Measurements from ENCODE around the gene UCK2. TPM values are rescaled to one million over a fixed set of nuclear protein-coding genes. Genes with fewer than 3 reads are reported as not detected.
A peak's percentile ranks its signal among the peaks of the same experiment; 100 is the strongest.

UCK2 gene
- total and polyA plus RNA-seq, 7 experiments from 2014 or later: 0.89 to 32.7 (median 1.2) TPM

DNA sequence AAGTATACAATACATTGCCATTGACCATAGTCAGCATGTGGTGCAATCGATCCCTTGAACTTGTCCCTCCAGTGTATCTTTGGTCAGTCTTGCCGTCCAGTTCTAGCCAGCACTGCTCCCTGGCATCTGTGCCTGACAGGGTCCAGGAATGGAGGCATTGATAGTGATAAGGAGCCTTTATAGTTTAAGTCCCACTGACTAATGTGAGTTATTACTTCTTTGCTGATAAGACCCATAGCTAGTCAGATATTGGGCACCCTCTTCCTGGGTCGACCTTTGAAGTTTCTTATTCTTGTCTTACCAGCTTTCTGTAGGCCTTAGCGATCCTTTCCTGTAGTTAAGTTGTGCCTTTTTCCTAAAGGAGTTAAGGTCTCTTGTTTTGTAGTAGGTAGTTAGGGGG, 13.0 kb downstream of the UCK2 start:
- Histone ChIP-seq H3K36me3 (ENCODE audit: control insufficient read depth in 2 of 3, insufficient read depth in 3 of 3, low read length in 3 of 3) (no peaks in the 10 kb centered on the region), H3K27me3 (ENCODE audit: control insufficient read depth in 2 of 2, insufficient read depth in 2 of 2, low read length in 2 of 2) (no peaks in the 10 kb centered on the region), H3K27ac (ENCODE audit: low read depth, low read length) (no peak overlapping the region), H3K4me1 (ENCODE audit: control insufficient read depth in 2 of 2, insufficient read depth in 2 of 2, low read length in 2 of 2) (peaks cover 7 to 13% of the 10 kb centered on the region in 2 donors), H3K4me3 (ENCODE audit: low read length) (no peak overlapping the region), H3K9me3 (ENCODE audit: control insufficient read depth in 2 of 3, low read length in 3 of 3) (no peaks in the 10 kb centered on the region)
- peaks cover 15 to 48% (median 21%) of the 10 kb centered on the region in 7 donors for H3K4me1 Mint-ChIP-seq
- ATAC-seq (no peak), DNase-seq (no peak)
- peak overlapping the region in 1 of 9 donors; percentile 11 for H3K27ac Mint-ChIP-seq
- no peaks in the 10 kb centered on the region for H3K9me3 Mint-ChIP-seq
- intact Hi-C loops (cut with micrococcal nuclease): no loop called here
- ChIA-PET CTCF (no interaction called here), POLR2A (interaction anchor here (0.9 kb wide), 1 partner anchor 12 kb away, joined by 3 read pairs; no protein-coding TSS in a partner anchor)
- peaks cover 0 to 7% (median 0%) of the 10 kb centered on the region in 5 donors for H3K36me3 Mint-ChIP-seq
- peaks cover 0 to 5% (median 0%) of the 10 kb centered on the region in 5 donors for H3K27me3 Mint-ChIP-seq
- no peak overlapping the region for H3K4me3 Mint-ChIP-seq

DNA sequence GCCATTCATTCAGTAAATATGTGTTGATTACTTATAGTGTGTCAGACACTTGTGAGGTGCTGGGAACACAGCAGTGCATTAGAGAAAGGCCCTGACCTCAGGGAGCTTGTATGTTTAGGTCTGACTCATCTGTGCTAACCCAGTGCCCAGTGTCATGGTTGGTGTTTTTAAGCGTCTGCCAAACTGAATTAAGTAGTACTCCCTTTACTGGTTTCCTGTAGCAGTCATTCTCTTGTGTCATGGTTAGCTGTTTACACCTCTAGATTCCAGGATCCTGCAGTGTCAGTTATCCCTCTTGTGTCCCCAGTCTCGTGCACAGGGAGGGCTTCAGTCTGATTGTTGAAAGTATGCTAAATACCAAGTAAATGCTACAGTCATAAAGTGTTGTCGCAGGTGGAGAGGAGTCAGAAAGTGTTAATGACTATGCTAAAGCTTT, 14.2 kb downstream of the UCK2 start:
- H3K9me3 ChIP-seq (ENCODE audit: control insufficient read depth in 2 of 3, low read length in 3 of 3): no peaks in the 10 kb centered on the region
- H3K4me3 ChIP-seq (ENCODE audit: low read length): no peak overlapping the region
- H3K27me3 ChIP-seq (ENCODE audit: control insufficient read depth in 2 of 2, insufficient read depth in 2 of 2, low read length in 2 of 2): no peaks in the 10 kb centered on the region
- H3K27ac ChIP-seq (ENCODE audit: low read depth, low read length): no peak overlapping the region
- ChIA-PET CTCF (interaction anchor here (0.6 kb wide), 1 partner anchor 163 kb away, joined by 4 read pairs; no protein-coding TSS in a partner anchor), POLR2A (interaction anchor here (0.6 to 0.9 kb wide), 3 partner anchors 9 to 188 kb away, joined by 3 to 5 read pairs (median 3); no protein-coding TSS in a partner anchor)
- no peak for ATAC-seq
- no peaks in the 10 kb centered on the region for H3K36me3 ChIP-seq (ENCODE audit: control insufficient read depth in 2 of 3, insufficient read depth in 3 of 3, low read length in 3 of 3)
- peaks cover 7 to 13% of the 10 kb centered on the region in 2 donors for H3K4me1 ChIP-seq (ENCODE audit: control insufficient read depth in 2 of 2, insufficient read depth in 2 of 2, low read length in 2 of 2)
- Mint-ChIP-seq H3K36me3 (peaks cover 0 to 7% (median 0%) of the 10 kb centered on the region in 5 donors), H3K4me1 (peaks cover 15 to 56% (median 21%) of the 10 kb centered on the region in 7 donors), H3K4me3 (no peak overlapping the region), H3K9me3 (no peaks in the 10 kb centered on the region), H3K27me3 (peaks cover 0 to 5% (median 0%) of the 10 kb centered on the region in 5 donors), H3K27ac (no peak overlapping the region)
- DNase-seq: no peak
- intact Hi-C loops (cut with micrococcal nuclease): no loop called here

DNA sequence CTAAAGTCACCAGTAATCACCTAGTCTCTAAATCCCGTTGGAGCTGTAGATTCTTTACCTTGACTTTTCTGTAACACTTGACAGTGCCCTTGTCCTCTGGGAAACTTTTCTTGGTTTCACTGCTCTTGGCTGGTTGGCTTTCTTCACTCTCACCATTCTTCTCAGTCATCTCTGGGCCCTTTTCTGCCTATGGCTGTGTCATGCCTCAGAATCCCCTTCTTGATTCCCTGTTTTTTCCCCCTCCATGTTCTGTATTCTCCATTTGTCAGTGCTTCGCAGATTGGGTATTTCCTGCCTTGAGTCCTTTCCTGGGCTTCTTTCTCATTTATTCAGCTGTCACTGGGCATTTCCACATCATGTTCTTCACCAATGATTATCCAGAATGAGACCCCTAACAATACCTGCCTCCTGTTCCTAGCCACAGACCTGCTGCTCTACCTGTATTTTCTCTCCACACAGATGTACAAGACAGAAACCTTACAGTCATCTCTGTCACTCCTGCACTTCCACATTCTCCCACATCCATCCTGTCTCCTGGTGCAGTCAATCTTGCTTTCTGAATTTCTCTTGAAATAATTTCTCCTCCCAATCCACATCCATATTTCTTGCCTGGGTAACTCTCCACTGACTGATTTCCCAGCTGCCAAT, 14.7 kb downstream of the UCK2 start:
- CTCF ChIA-PET: interaction anchor here (0.6 kb wide), 1 partner anchor 164 kb away, joined by 4 read pairs; no protein-coding TSS in a partner anchor
- no peak overlapping the region for H3K4me3 ChIP-seq (ENCODE audit: low read length)

DNA sequence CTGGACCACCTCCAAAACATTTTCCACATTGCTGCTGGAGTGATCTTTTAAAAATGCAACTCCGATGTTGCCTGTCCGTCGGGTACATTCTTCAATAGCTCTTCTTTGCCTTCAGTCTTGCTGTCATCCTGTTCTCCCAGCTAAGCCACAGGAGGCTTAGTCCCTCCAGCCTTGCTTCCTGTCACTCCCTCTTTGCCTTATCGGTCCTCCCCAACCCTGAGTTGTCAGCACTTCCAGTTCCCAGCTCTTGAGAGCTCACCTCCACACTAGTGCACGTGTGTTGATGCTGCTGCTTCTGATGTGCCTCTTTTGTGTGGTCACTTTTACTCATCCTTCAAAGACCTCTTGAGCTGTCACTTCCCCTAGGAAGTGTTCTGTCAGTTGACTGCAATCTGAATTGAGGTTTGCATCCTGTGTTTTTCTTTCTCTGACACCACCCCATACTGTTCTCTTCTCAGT, 15.3 kb downstream of the UCK2 start:
- H3K36me3 ChIP-seq (ENCODE audit: control insufficient read depth in 2 of 3, insufficient read depth in 3 of 3, low read length in 3 of 3): no peaks in the 10 kb centered on the region
- no peaks in the 10 kb centered on the region for H3K9me3 ChIP-seq (ENCODE audit: control insufficient read depth in 2 of 3, low read length in 3 of 3)
- Mint-ChIP-seq H3K9me3 (no peaks in the 10 kb centered on the region), H3K27ac (peak overlapping the region in 4 of 9 donors; percentile 0 to 15 (median 8)), H3K4me1 (peaks cover 15 to 57% (median 21%) of the 10 kb centered on the region in 7 donors), H3K36me3 (peaks cover 0 to 6% (median 0%) of the 10 kb centered on the region in 5 donors), H3K27me3 (peaks cover 0 to 5% (median 0%) of the 10 kb centered on the region in 5 donors), H3K4me3 (peak overlapping the region in 8 of 10 donors; percentile 2 to 72 (median 28))
- peaks cover 7 to 13% of the 10 kb centered on the region in 2 donors for H3K4me1 ChIP-seq (ENCODE audit: control insufficient read depth in 2 of 2, insufficient read depth in 2 of 2, low read length in 2 of 2)
- intact Hi-C loops (cut with micrococcal nuclease): no loop called here
- ATAC-seq: peak; percentile 54
- peak in 5 of 9 donors; percentile 13 to 47 (median 37) for DNase-seq
- H3K4me3 ChIP-seq (ENCODE audit: low read length): no peak overlapping the region
- ChIA-PET CTCF (no interaction called here), POLR2A (interaction anchor here (0.6 to 0.9 kb wide), 2 partner anchors 13 to 226 kb away, joined by 3 read pairs; no protein-coding TSS in a partner anchor)
- H3K27me3 ChIP-seq (ENCODE audit: control insufficient read depth in 2 of 2, insufficient read depth in 2 of 2, low read length in 2 of 2): no peaks in the 10 kb centered on the region
- no peak overlapping the region for H3K27ac ChIP-seq (ENCODE audit: low read depth, low read length)

More for the DNA sequence above, 14.7 kb downstream of the UCK2 start:
- Histone ChIP-seq H3K9me3 (ENCODE audit: control insufficient read depth in 2 of 3, low read length in 3 of 3) (no peaks in the 10 kb centered on the region), H3K27me3 (ENCODE audit: control insufficient read depth in 2 of 2, insufficient read depth in 2 of 2, low read length in 2 of 2) (no peaks in the 10 kb centered on the region), H3K27ac (ENCODE audit: low read depth, low read length) (no peak overlapping the region), H3K36me3 (ENCODE audit: control insufficient read depth in 2 of 3, insufficient read depth in 3 of 3, low read length in 3 of 3) (no peaks in the 10 kb centered on the region), H3K4me1 (ENCODE audit: control insufficient read depth in 2 of 2, insufficient read depth in 2 of 2, low read length in 2 of 2) (peaks cover 7 to 13% of the 10 kb centered on the region in 2 donors)
- Mint-ChIP-seq H3K27ac (peak overlapping the region in 3 of 9 donors; percentile 3 to 15 (median 13)), H3K27me3 (peaks cover 0 to 5% (median 0%) of the 10 kb centered on the region in 5 donors), H3K9me3 (no peaks in the 10 kb centered on the region), H3K4me3 (peak overlapping the region in 4 of 10 donors; percentile 2 to 72 (median 48)), H3K36me3 (peaks cover 0 to 6% (median 0%) of the 10 kb centered on the region in 5 donors), H3K4me1 (peaks cover 15 to 53% (median 21%) of the 10 kb centered on the region in 7 donors)
- POLR2A ChIA-PET: interaction anchor here (0.9 kb wide), 1 partner anchor 12 kb away, joined by 3 read pairs; no protein-coding TSS in a partner anchor
- DNase-seq (no peak), ATAC-seq (no peak)
- intact Hi-C loops (cut with micrococcal nuclease): no loop called here

DNA sequence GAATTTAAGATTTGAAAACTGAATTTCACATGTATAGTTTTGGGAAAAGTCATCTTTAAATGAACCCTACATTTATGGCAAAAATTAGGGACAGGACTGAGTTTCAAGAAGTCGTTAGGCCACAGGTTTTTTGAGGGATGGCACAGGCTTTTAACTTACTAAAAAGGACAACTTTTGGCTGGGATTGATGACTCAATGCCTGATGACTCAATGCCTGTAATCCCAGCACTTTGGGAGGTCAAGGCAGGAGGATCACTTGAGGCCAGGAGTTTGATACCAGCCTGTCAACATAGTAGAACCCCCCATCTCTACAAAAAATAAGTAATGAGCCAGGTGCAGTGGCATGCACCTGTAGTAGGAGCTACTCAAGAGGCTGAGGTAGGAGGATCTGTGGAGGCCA, 15.9 kb downstream of the UCK2 start:
- intact Hi-C loops (cut with micrococcal nuclease): no loop called here
- no peaks in the 10 kb centered on the region for H3K36me3 ChIP-seq (ENCODE audit: control insufficient read depth in 2 of 3, insufficient read depth in 3 of 3, low read length in 3 of 3)
- DNase-seq: no peak
- POLR2A ChIA-PET: interaction anchor here (0.6 kb wide), 1 partner anchor 226 kb away, joined by 3 read pairs; no protein-coding TSS in a partner anchor
- Mint-ChIP-seq H3K4me1 (peaks cover 15 to 51% (median 21%) of the 10 kb centered on the region in 7 donors), H3K27me3 (peaks cover 0 to 5% (median 0%) of the 10 kb centered on the region in 5 donors), H3K36me3 (no peaks in the 10 kb centered on the region), H3K9me3 (no peaks in the 10 kb centered on the region), H3K4me3 (peak overlapping the region in 2 of 10 donors; percentile 2 to 47), H3K27ac (peak overlapping the region in 2 of 9 donors; percentile 0 to 15)
- peaks cover 7 to 13% of the 10 kb centered on the region in 2 donors for H3K4me1 ChIP-seq (ENCODE audit: control insufficient read depth in 2 of 2, insufficient read depth in 2 of 2, low read length in 2 of 2)
- no peaks in the 10 kb centered on the region for H3K9me3 ChIP-seq (ENCODE audit: control insufficient read depth in 2 of 3, low read length in 3 of 3)
- ATAC-seq: no peak
- H3K4me3 ChIP-seq (ENCODE audit: low read length): no peak overlapping the region
- H3K27me3 ChIP-seq (ENCODE audit: control insufficient read depth in 2 of 2, insufficient read depth in 2 of 2, low read length in 2 of 2): no peaks in the 10 kb centered on the region
- CTCF ChIA-PET: no interaction called here
- H3K27ac ChIP-seq (ENCODE audit: low read depth, low read length): no peak overlapping the region

DNA sequence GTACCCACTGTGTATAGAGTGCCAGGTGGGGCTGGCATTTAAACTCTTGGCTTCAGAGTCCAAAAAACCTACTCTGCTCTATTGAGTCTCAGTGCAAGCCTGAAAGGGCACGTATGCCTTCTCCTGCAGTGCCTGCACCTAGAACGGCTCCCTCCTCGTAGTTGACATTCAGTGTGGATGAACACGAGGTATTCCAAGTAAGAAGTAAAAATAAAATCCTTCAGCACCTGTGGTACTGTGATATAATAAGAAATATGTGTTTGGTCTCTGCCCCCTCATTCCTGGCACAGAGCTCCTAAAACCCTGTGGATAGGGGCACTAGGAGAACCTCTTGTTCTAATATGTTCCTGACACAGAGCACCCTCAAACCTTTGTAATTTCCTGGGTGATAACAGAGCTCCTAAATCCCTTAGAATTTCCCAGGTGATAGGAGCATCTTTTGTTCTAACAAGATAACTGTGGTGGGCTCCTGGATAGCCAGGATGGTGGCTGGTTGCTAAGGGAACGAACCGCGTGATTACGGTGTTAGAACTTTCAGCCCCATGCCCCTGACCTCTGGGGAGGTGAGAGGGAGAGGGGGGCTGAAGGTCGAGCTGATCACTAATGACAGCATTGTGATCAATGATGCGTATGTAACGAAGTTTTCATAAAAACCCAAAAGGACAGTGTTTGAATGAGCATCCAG, 16.8 kb downstream of the UCK2 start:
- ChIA-PET POLR2A (no interaction called here), CTCF (no interaction called here)
- no peak overlapping the region for H3K4me3 ChIP-seq (ENCODE audit: low read length)
- ATAC-seq (no peak), DNase-seq (no peak)
- H3K36me3 Mint-ChIP-seq: peaks cover 0 to 3% (median 0%) of the 10 kb centered on the region in 5 donors
- no peak overlapping the region for H3K27ac Mint-ChIP-seq
- peaks cover 15 to 50% (median 21%) of the 10 kb centered on the region in 7 donors for H3K4me1 Mint-ChIP-seq
- intact Hi-C loops (cut with micrococcal nuclease): no loop called here
- H3K27me3 Mint-ChIP-seq: peaks cover 0 to 9% (median 0%) of the 10 kb centered on the region in 5 donors
- H3K4me3 Mint-ChIP-seq: no peak overlapping the region
- no peaks in the 10 kb centered on the region for H3K9me3 Mint-ChIP-seq
- peaks cover 7 to 13% of the 10 kb centered on the region in 2 donors for H3K4me1 ChIP-seq (ENCODE audit: control insufficient read depth in 2 of 2, insufficient read depth in 2 of 2, low read length in 2 of 2)
- H3K27ac ChIP-seq (ENCODE audit: low read depth, low read length): no peak overlapping the region
- H3K9me3 ChIP-seq (ENCODE audit: control insufficient read depth in 2 of 3, low read length in 3 of 3): no peaks in the 10 kb centered on the region
- no peaks in the 10 kb centered on the region for H3K27me3 ChIP-seq (ENCODE audit: control insufficient read depth in 2 of 2, insufficient read depth in 2 of 2, low read length in 2 of 2)
- H3K36me3 ChIP-seq (ENCODE audit: control insufficient read depth in 2 of 3, insufficient read depth in 3 of 3, low read length in 3 of 3): no peaks in the 10 kb centered on the region

Measured in naive thymus-derived CD4-positive, alpha-beta T cell (primary cell).